K562 (cell line): Measurements from ENCODE around the gene ATF4. TPM values are rescaled to one million over a fixed set of nuclear protein-coding genes. Genes with fewer than 3 reads are reported as not detected.

Source experiments
- CBFA2T2 ChIP-seq: fragments of 450-650 bp; conservative IDR thresholded peaks from 2 replicates; pipeline ENCODE4 v1.6.1; 2017; ENCODE audit warnings: mild to moderate bottlenecking
- CREB1 ChIP-seq, 2 experiments: sonication (generic) in 1 of 2; formaldehyde crosslinking in 1 of 2; IDR thresholded peaks; 2 replicates each; pipeline versions ENCODE4 v1.6.1 to v1.8.0; 2012 to 2022; ENCODE audit warnings: inconsistent platforms in 1 of 2, mild to moderate bottlenecking in 1 of 2, missing genetic modification reagents in 1 of 2, moderate library complexity in 1 of 2
- CREM ChIP-seq: IDR thresholded peaks from 2 replicates; pipeline ENCODE4 v1.6.1; 2014; ENCODE audit warnings: antibody characterized with exemption, low read depth
- CSDE1 ChIP-seq, 2 experiments: fragments of 450-650 bp; IDR thresholded peaks; 2 replicates each; pipeline ENCODE4 v1.6.1; 2016; ENCODE audit warnings: mild to moderate bottlenecking in 1 of 2
- ELF2 ChIP-seq: fragments of 250-450 bp; sonication (Bioruptor Pico); IDR thresholded peaks from 2 replicates; pipeline ENCODE4 v1.5.0; 2021; ENCODE audit warnings: mild to moderate bottlenecking
- FOXK1 ChIP-seq: sonication (generic); formaldehyde crosslinking; IDR thresholded peaks from 2 replicates; pipeline ENCODE4 v1.8.0; 2022; ENCODE audit warnings: missing genetic modification reagents, mild to moderate bottlenecking, borderline replicate concordance
- HNRNPL ChIP-seq: fragments of 200-400 bp; formaldehyde crosslinking; IDR thresholded peaks from 2 replicates; pipeline ENCODE4 v1.6.1; 2017; ENCODE audit warnings: low read depth, mild to moderate bottlenecking, low read length
- ID3 ChIP-seq, 2 experiments: fragments of 250-450 bp in 1 of 2; fragments of 450-650 bp in 1 of 2; sonication (Bioruptor Pico) in 1 of 2; IDR thresholded peaks; 2 replicates each; pipeline versions ENCODE4 v1.6.1 to v1.8.0; 2016 to 2021; ENCODE audit warnings: mild to moderate bottlenecking in 2 of 2, moderate library complexity in 2 of 2, missing compliant biosample characterization in 1 of 2, missing genetic modification characterization in 1 of 2
- LEF1 ChIP-seq: fragments of 450-650 bp; IDR thresholded peaks from 2 replicates; pipeline ENCODE4 v1.6.1; 2016; ENCODE audit warnings: mild to moderate bottlenecking
- PBX2 ChIP-seq, 2 experiments: IDR thresholded peaks in 1 of 2; conservative IDR thresholded peaks in 1 of 2; 2 replicates each; pipeline ENCODE4 v1.6.1; 2016; ENCODE audit warnings: low read depth in 2 of 2, mild to moderate bottlenecking in 1 of 2, missing compliant biosample characterization in 1 of 2, missing genetic modification characterization in 1 of 2, moderate library complexity in 1 of 2
- POLR2AphosphoS2 ChIP-seq: IDR thresholded peaks from 2 replicates; pipeline ENCODE4 v1.6.1; 2012; ENCODE audit warnings: low read length, improper control_type of control experiment
- POLR2B ChIP-seq: fragments of 450-650 bp; IDR thresholded peaks from 2 replicates; pipeline ENCODE4 v1.6.1; 2018; ENCODE audit warnings: low read depth; ENCODE audit not compliant: partially characterized antibody
- RNF219 ChIP-seq: fragments of 250-450 bp; sonication (Bioruptor Pico); IDR thresholded peaks from 2 replicates; pipeline ENCODE4 v1.5.0; 2022; ENCODE audit warnings: mild to moderate bottlenecking
- TAF15 ChIP-seq: fragments of 200-400 bp; formaldehyde crosslinking; IDR thresholded peaks from 2 replicates; pipeline ENCODE4 v1.6.1; 2017; ENCODE audit warnings: mild to moderate bottlenecking, low read depth, low read length, moderate library complexity
- TEAD1 ChIP-seq, 2 experiments: fragments of 450-650 bp in 1 of 2; sonication (generic) in 1 of 2; formaldehyde crosslinking; IDR thresholded peaks; 2 replicates each; pipeline versions ENCODE4 v1.4.0 to v1.8.0; 2020 to 2022; ENCODE audit warnings: mild to moderate bottlenecking in 2 of 2, missing genetic modification reagents in 1 of 2
- ZMIZ1 ChIP-seq, 2 experiments: fragments of 150-350 bp in 1 of 2; IDR thresholded peaks; 2 replicates each; pipeline ENCODE4 v1.6.1; 2012 to 2016; ENCODE audit warnings: low read depth in 2 of 2, low read length in 2 of 2, mild to moderate bottlenecking in 1 of 2, moderate library complexity in 1 of 2
- ZNF274 ChIP-seq: IDR thresholded peaks from 2 replicates; pipeline ENCODE4 v1.6.1; 2011; ENCODE audit warnings: low read depth, mild to moderate bottlenecking, low read length, moderate library complexity, borderline replicate concordance
- polyA plus RNA-seq, 8 experiments: library from polyadenylated mRNA; depleted of rRNA in 4 of 8; stranded (reverse) in 5 of 8; unstranded in 3 of 8; fragments of >200 nt; fragmentation: Nextera tagmentation in 2 of 8; fragmentation: Illumina TruSeq in 1 of 8; extraction: Ambion mirVana in 2 of 8; extraction: Trizol in 1 of 8; gene quantifications; 2 replicates each; pipeline versions ENCODE4 v1.2.1 to v1.2.3, GENCODE V29; 2011 to 2014; ENCODE audit warnings: inconsistent platforms in 1 of 8, missing spikeins in 1 of 8
- total RNA-seq, 7 experiments: library from RNA; depleted of rRNA in 6 of 7; stranded (reverse); fragments of >200 nt in 6 of 7; fragmentation: Illumina TruSeq in 2 of 7; extraction: Trizol in 2 of 7; gene quantifications; 2 replicates each; pipeline versions ENCODE4 v1.2.1 to v1.2.3, GENCODE V29; 2011 to 2021; ENCODE audit warnings: low replicate concordance in 1 of 7

Gene ATF4
- total and polyA plus RNA-seq, 9 of the 15 experiments (the other 6 are each of a cell fraction or from before 2014, with no cell fraction given), result 93.1 to 723 (median 355) TPM

GRCh38 chr22:39532215-39533073 lies 12.1 kb downstream of the ATF4 start, which contains the start of gene RPS19BP1 (continued):
- TF ChIP-seq ZMIZ1 (IDR thresholded peaks at IDR 0.05; ENCODE audit: low read depth in 2 of 2, low read length in 2 of 2) (no peak), HNRNPL (no peak), FOXK1 (CRISPR knock-in tag) (no peak), ZNF274 (no peak), RNF219 (CRISPR knock-in tag) (no peak), CBFA2T2 (no peak), CREM (peak; percentile 55), POLR2AphosphoS2 (no peak), POLR2B (peak; percentile 79), PBX2 (CRISPR knock-in tag; IDR thresholded peaks at IDR 0.05; ENCODE audit: low read depth) (peak; percentile 48), PBX2 (tag; conservative IDR thresholded peaks at IDR 0.05; ENCODE audit: low read depth) (peak; percentile 94), TEAD1 (CRISPR knock-in tag; IDR thresholded peaks at IDR 0.05) (no peak), TAF15 (no peak), CSDE1 (IDR thresholded peaks at IDR 0.05) (no peak), ELF2 (CRISPR knock-in tag) (0 out of 2 replicates have a peak, but pooled peaks have one; percentile 74), LEF1 (no peak), ID3 (CRISPR knock-in tag; IDR thresholded peaks at IDR 0.05) (no peak), ID3 (tag; IDR thresholded peaks at IDR 0.05) (no peak), CREB1 (IDR thresholded peaks at IDR 0.05) (0 out of 2 replicates have a peak, but pooled peaks have one; percentile 11), CREB1 (CRISPR knock-in tag; IDR thresholded peaks at IDR 0.05) (no peak; the same call in 1 of the 2 replicates)
